ENCODE data around the gene POLR3C.
"Not testable (repeated sequence)": the region's sequence is repeated elsewhere in the genome, so short reads cannot be mapped to it uniquely, and the experiment has no call there.

Gene POLR3C

DNA sequence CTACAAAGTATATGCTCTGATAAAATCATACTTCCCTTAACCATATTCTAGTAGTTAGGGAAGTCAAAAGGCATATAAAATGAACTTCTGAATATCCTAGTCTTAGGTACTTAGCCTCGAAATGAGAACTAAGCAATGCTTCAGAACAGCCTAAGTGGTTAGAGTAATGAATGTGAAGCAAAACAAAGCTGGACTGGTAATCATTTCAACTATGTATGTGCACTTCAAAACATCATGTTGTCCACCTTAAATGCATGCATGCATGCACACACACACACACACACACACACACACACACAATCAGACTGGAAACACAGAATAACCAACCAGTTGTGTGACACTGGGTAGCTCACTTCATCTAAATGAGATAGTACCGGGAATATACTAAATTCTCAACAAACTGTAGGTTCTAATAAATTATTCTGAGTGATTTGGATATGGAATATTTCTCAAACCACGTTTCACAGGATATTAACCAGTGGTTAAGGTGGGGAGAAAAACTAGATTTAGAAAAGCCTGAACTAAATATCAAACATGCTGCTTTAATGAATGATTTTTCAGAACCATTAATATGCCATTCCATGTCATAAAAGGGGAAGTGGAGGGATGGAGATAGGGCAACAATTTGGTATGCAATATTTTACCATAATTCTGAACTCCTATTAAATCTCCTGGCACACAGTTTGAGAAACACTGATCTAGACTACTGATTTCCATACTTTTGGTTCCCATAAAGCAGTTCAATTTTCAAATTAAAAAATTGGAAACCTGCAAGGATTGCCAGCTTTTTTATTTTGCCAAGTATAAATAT lies 19.6 kb upstream of the POLR3C start:
- H3K4me3 ChIP-seq (ENCODE audit: low read depth, low read length), result no peak overlapping the region
- TF ChIP-seq, protein P1, sequence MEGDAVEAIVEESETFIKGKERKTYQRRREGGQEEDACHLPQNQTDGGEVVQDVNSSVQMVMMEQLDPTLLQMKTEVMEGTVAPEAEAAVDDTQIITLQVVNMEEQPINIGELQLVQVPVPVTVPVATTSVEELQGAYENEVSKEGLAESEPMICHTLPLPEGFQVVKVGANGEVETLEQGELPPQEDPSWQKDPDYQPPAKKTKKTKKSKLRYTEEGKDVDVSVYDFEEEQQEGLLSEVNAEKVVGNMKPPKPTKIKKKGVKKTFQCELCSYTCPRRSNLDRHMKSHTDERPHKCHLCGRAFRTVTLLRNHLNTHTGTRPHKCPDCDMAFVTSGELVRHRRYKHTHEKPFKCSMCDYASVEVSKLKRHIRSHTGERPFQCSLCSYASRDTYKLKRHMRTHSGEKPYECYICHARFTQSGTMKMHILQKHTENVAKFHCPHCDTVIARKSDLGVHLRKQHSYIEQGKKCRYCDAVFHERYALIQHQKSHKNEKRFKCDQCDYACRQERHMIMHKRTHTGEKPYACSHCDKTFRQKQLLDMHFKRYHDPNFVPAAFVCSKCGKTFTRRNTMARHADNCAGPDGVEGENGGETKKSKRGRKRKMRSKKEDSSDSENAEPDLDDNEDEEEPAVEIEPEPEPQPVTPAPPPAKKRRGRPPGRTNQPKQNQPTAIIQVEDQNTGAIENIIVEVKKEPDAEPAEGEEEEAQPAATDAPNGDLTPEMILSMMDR (IDR thresholded peaks at IDR 0.05; ENCODE audit: low read depth, low read length, missing control alignments), result no peak
- no peak for DNase-seq (ENCODE audit: low read depth)

DNA sequence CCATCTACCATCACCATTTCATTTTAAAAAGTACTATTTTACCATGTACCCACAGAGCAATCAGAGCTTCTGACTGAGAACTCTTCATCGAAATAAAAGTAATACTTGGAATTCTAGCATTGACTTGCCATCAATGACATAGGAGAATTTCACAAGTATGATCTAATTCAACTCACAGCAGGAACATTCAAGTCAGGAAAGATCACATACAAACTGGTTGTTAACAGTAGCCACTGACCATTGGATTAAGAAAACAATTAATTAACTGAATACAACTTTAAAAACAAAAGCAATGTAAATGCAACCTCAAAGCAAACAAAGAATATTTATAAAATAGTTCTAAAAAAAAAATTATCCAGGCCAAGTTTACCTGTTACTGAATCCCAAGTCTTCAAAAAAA lies 18.9 kb upstream of the POLR3C start:
- H3K4me3 ChIP-seq (ENCODE audit: low read depth, low read length), result no peak overlapping the region
- no peak for DNase-seq (ENCODE audit: low read depth)
- TF ChIP-seq, protein P1 (IDR thresholded peaks at IDR 0.05; ENCODE audit: low read depth, low read length, missing control alignments), result no peak

DNA sequence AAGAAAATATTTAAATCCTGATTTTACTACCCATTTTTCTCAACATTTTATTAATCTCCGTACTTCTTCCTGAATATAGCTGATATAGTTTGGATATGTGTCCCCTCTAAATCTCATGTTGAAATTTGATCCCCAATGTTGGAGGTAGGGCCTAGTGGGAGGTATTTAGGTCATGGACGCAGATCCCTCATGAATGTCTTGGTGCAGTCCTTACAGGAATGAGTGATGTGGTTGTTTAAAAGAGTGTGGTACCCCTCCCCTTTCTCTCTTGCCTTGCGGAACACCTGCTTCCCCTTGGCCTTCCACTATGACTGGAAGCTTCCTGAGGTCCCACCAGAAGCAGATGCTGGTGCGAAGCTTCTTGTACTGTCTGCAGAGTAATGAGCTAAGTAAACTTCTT lies 17.6 kb upstream of the POLR3C start:
- TF ChIP-seq, protein P1 (IDR thresholded peaks at IDR 0.05; ENCODE audit: low read depth, low read length, missing control alignments), result no peak
- H3K4me3 ChIP-seq (ENCODE audit: low read depth, low read length), result no peak overlapping the region
- DNase-seq (ENCODE audit: low read depth), result no peak

DNA sequence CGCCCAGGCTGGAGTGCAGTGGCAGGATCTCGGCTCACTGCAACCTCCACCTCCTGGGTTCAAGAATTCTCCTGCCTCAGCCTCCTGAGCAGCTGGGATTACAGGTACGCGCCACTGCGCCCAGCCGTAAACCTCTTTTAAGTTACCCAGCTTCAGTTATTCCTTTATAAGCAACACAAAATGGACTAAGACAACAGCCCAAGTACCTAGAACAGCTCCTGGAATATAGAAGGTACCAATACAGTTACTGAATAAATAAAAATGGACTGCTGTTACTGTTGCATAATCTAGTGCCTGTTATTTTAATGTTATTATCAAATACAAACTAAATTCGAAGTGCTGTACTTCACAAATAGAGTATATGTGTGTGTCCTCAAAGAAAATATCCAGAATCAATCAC lies 17.2 kb upstream of the POLR3C start:
- no peak for DNase-seq (ENCODE audit: low read depth)
- TF ChIP-seq, protein P1 (IDR thresholded peaks at IDR 0.05; ENCODE audit: low read depth, low read length, missing control alignments), result no peak
- H3K4me3 ChIP-seq (ENCODE audit: low read depth, low read length), result no peak overlapping the region

DNA sequence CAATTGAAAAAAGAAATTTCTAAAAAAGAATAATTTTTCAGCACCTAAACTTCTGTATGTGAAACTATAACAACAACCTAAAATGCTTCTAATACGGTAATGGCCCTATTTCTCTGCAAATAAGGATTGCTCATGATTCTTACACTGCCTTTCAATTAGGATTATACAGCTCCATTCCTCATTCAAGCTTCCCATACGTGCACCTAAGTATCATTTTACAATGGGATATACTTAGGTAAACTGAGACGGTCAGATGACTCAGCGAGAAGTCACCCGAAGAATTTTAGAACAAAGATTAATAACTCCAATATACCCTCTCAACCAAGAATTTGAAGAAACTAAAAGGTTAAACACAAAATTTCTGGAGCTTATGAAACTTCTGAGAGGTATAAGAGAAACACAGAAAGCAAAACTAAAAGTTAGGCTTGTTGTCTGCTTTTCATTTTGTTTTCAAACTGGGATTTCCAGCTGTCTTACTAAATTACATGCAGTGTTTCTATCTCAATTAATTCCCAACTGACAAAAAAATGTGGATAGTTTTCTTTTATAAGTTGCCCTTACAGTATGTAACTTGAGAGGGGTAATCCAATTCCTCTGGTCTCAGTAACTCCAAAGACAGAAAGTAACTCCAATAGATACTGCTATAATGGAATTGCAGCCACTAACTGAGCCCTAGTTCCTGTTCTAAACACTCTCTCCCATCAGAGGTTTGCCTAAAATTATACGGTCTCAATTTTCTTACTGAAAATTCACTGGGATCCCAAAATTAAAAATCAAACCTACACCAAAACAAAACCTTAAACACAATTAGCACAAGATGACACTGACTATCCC lies 10.8 kb upstream of the POLR3C start:
- H3K4me3 ChIP-seq (ENCODE audit: low read depth, low read length); DNase-seq (ENCODE audit: low read depth): not testable (repeated sequence)

DNA sequence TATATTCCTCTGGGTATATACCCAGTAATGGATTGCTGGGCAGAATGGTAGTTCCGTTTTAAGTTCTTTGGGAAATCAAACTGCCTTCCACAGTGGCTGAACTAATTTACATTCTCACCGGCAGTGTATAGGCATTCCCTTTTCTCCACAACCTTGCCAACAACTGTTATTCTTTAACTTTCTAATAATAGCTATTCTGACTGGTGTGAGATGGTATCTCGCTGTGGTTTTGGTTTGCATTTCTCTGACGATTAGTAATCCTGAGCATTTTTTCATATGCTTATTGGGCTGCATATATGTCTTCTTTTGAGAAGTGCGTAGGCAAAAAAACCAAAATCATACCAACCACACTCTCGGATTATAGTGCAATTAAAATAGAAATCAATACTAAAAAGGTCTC lies 5.9 kb upstream of the POLR3C start:
- not testable (repeated sequence) for DNase-seq (ENCODE audit: low read depth); H3K4me3 ChIP-seq (ENCODE audit: low read depth, low read length)

DNA sequence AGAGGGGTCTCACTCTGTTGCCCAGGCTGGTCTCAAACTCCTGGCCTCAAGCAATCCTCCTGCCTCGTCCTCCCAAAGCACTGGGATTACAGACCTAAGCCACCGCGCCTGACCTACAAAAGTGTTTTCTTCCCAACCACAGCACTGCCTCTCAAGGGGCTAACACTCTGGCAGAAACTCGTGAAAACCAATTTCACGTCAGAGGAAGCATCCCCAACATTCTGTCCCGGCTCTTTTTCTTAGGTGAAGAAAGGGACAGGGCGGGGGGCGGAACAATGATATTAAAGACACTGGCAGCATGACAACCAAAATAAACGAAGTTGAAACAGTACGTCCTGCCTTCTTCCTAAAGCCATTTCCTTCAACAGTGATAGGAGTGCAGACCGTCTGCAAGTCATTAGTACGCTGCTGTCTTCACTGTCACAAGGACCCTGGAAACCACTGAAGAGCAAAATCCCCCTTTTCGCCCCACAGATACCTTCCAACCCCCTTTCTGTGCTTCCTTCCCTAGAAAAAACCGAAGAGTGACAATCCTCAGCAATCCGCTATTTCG lies 1.1 kb upstream of the POLR3C start:
- DNase-seq (ENCODE audit: low read depth); H3K4me3 ChIP-seq (ENCODE audit: low read depth, low read length): not testable (repeated sequence)

DNA sequence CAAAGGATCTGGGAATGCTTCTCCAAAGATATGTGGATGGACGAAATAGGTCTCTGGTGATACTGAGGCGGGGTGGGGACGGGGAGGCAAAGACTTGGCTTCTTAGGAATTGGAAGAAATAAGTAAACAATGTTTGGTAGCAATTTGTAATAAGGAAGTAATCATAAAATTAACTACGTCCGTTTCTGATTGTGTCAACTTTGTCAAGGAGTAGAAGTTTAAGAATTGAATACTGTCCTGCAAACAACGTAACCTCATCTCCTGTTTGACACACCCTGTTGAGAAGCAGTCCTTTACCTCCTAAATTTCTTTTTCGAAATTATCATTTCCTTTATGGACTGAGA lies 471 bp downstream of the POLR3C start:
- TF ChIP-seq, protein P1 (IDR thresholded peaks at IDR 0.05; ENCODE audit: low read depth, low read length, missing control alignments), result no peak
- DNase-seq (ENCODE audit: low read depth), result no peak
- peak overlapping the region; percentile 79 for H3K4me3 ChIP-seq (ENCODE audit: low read depth, low read length)

All from GM12864 (cell line).